DMS79 (cell line): ENCODE data around the gene MYH6.
"Not testable (repeated sequence)": the region's sequence is repeated elsewhere in the genome, so short reads cannot be mapped to it uniquely, and the experiment has no call there.

ENCODE experiments used
- DNase-seq: peaks from one replicate; lab custom pipeline; 2025; lab: John Stamatoyannopoulos, UW

MYH6 gene

GRCh38 chr14:23392613-23393012, 15.5 kb downstream of the MYH6 start:
- DNase-seq, result no peak

GRCh38 chr14:23389871-23390270, 18.2 kb downstream of the MYH6 start:
- DNase-seq, result not testable (repeated sequence)

GRCh38 chr14:23389396-23389795, 18.7 kb downstream of the MYH6 start:
- DNase-seq, result no peak

GRCh38 chr14:23388996-23389395, 19.1 kb downstream of the MYH6 start:
- no peak for DNase-seq

- no peak for DNase-seq
These were observed 19.9 kb downstream of the MYH6 start for GRCh38 chr14:23387916-23388882.

GRCh38 chr14:23386999-23387398, 21.1 kb downstream of the MYH6 start:
- DNase-seq, result no peak

- DNase-seq, result not testable (repeated sequence)
These were observed 21.8 kb downstream of the MYH6 start for GRCh38 chr14:23386266-23386657.

- no peak for DNase-seq
These were observed 22.3 kb downstream of the MYH6 start for GRCh38 chr14:23385642-23386265.

GRCh38 chr14:23385244-23385641, 22.8 kb downstream of the MYH6 start:
- no peak for DNase-seq

GRCh38 chr14:23384364-23385080, 23.6 kb downstream of the MYH6 start:
- DNase-seq, result no peak

- DNase-seq, result no peak
These were observed 25.2 kb downstream of the MYH6 start for GRCh38 chr14:23382731-23383440.

- DNase-seq, result no peak
These were observed 25.8 kb downstream of the MYH6 start for GRCh38 chr14:23382276-23382675.

- no peak for DNase-seq
These were observed 26.2 kb downstream of the MYH6 start for GRCh38 chr14:23381871-23382270.

GRCh38 chr14:23380976-23381375, 27.1 kb downstream of the MYH6 start:
- DNase-seq, result no peak

GRCh38 chr14:23380197-23380914, 27.7 kb downstream of the MYH6 start:
- no peak for DNase-seq

GRCh38 chr14:23379366-23380196, 28.5 kb downstream of the MYH6 start:
- DNase-seq, result peak; percentile 72

GRCh38 chr14:23378612-23379220, 29.4 kb downstream of the MYH6 start:
- DNase-seq, result no peak

- DNase-seq, result no peak
These were observed 30.2 kb downstream of the MYH6 start for GRCh38 chr14:23377573-23378563.

- no peak for DNase-seq
These were observed 30.9 kb downstream of the MYH6 start for GRCh38 chr14:23377198-23377550.
